SH-SY5Y (cell line): ENCODE measurements around the gene WIZ.

ENCODE experiments used
- GATA2 ChIP-seq: IDR thresholded peaks from 2 replicates; pipeline ENCODE4 v1.6.1; 2011; ENCODE audit warnings: mild to moderate bottlenecking, low read depth, low read length
- GATA3 ChIP-seq: IDR thresholded peaks from 2 replicates; pipeline ENCODE4 v1.6.1; 2011; ENCODE audit warnings: low read depth, mild to moderate bottlenecking, low read length, moderate library complexity

DNA sequence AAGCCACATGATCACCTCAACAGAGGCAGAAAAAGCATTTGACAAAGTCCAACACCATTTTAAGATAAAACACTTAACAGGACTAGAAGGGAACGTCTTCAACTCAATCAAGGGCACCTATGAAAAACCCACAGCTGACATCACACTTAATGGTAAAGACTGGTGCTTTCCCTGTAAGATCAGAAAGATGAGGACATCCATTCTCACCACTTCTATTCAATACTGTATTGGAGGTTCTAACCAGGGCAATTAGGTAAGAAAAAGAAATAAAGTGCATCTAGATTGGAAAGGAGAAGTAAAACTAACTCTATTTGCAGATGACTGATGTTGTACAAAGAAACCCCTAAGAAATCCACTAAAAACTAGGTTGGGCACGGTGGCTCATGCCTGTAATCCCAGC lies 58.9 kb downstream of the WIZ start:
- no peak for TF ChIP-seq GATA2
- no peak for TF ChIP-seq GATA3
